GM12801 (cell line): ENCODE results near the gene ARHGAP31.

Experiments
- TF ChIP-seq, protein P1 (sequence below): IDR thresholded peaks from one replicate; pipeline ENCODE4 v1.5.1; 2011; ENCODE audit warnings: control low read depth; ENCODE audit not compliant: insufficient read length; ENCODE audit errors: extremely low read depth

ARHGAP31 gene

DNA sequence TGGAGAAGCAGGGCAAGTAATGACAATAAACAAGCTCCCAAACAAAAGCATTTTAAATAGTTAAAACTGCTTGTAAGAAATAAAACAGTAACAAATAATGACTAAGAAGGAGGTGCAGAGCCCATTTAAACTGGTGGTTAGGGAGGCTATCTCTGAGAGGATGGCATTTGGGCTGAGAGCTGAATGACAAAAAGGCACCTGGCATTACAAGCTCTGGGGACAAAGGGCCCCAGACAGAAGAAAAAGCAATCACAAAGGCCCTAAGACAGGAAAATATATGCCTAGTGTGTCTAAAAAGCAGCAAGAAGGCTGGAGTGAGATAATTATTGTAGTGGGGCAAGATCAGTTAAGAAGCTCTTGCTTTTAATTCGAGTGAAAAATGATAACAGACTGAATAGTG lies 159.6 kb downstream of the ARHGAP31 start:
- TF ChIP-seq, protein P1, sequence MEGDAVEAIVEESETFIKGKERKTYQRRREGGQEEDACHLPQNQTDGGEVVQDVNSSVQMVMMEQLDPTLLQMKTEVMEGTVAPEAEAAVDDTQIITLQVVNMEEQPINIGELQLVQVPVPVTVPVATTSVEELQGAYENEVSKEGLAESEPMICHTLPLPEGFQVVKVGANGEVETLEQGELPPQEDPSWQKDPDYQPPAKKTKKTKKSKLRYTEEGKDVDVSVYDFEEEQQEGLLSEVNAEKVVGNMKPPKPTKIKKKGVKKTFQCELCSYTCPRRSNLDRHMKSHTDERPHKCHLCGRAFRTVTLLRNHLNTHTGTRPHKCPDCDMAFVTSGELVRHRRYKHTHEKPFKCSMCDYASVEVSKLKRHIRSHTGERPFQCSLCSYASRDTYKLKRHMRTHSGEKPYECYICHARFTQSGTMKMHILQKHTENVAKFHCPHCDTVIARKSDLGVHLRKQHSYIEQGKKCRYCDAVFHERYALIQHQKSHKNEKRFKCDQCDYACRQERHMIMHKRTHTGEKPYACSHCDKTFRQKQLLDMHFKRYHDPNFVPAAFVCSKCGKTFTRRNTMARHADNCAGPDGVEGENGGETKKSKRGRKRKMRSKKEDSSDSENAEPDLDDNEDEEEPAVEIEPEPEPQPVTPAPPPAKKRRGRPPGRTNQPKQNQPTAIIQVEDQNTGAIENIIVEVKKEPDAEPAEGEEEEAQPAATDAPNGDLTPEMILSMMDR, result no peak

DNA sequence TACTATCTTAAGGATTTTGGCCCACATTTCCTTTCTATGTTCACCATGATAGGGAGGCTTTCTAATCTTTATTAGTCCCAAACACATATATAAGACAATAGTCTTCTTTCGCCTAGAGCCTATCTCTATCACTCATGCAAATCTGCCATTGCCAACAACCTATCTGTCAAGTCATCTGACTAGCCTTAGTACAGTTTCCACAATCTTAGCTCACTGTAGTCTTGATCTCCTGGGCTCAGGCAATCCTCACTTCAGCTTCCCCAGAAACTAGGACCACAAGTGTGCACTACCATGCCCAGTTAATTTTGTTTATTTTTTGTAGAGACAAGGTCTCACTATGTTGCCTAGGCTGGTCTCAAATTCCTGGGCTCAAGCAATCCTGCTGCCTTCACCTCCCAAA lies 162.3 kb downstream of the ARHGAP31 start:
- TF ChIP-seq, protein P1, result no peak

DNA sequence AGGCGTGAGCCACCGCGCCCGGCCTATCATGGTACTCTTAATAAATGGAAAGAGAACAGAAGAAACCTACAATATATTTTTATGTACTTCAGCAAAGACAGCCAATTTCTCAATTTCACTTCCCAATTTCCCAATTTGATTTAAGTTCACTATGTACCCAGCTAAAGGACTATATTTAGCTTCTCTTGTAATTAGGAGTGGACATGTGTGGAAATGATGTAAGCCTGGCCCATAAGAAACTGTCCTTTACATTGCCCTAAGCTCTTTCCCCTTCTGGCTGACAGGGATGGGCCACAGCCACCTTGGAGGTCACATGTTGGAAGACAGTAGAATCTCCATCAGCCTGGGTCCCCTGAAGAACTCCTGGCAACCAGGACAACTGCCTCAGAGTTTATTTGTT lies 163.1 kb downstream of the ARHGAP31 start:
- TF ChIP-seq, protein P1, result no peak

DNA sequence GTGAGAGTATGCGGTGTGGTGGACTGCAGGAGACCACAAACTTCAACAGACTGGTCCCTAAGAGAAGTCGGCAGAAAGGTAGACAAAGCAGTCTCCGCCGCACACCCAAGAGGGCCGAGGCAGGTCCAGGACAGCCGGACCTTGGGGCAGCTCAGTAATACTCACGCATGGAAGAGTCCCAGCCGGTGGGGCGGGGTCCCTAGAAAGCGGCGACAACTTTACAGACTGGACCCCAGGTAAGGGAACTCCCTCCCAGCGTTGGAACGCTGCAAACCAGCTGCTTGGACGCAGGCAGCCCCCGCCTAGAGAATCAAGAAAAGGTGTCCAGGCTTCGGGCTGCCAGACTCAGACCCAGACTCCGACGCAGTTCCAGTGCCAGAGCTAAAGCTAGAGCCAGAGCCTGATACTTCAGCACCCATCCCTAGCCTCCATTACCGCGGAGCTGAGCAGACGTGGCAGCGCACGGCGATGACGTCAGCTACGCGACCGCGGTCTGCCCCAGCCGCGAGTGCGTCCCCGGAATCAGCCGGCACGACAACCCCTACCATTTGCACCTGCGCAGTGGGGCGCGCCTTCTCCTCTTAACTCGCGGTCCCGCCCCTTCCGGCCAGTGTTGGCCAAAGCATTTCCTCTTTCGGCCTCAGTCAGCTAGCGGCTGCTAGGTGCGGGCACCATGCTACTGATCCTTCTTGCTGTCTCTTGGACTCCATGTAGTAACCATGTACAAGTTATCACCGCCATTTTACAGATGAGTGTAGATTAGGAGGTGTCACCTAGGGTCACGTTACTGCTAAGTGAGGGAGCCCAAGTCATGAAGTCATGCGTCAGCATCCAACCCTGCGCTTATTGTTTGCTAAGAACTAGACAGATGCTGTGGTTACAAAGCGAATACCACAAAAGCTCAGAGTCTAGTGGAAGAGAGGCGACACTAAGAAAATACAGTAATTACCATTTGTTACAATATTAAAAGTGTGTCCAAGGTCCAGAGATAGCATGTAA lies 169.3 kb downstream of the ARHGAP31 start, which contains the start of gene TMEM39A:
TMEM39A (minus strand) TSS at position 445 of the 999 bp plus-strand sequence. CDS start 1,541 bp downstream, outside the sequence.
- TF ChIP-seq, protein P1, result no peak

DNA sequence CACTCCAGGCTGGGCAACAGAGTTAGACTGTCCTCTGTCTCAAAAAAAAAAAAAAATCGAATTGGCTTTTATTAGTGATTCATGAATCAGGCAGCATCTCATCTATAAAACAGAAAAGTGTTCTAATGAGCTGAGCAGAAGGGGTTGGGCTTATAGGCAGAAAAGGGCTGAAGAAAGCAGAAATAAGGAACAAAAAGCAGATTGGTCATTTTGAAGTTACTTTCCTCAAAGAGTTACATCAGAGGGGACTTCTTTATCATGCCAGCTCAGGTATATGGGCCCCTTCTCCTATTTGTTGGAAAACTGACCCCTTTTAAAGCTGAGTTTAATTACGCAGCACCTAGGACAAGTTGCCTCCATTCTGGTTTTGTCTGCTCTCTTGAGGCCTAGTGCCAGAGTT lies 173.9 kb downstream of the ARHGAP31 start:
- TF ChIP-seq, protein P1, result no peak

DNA sequence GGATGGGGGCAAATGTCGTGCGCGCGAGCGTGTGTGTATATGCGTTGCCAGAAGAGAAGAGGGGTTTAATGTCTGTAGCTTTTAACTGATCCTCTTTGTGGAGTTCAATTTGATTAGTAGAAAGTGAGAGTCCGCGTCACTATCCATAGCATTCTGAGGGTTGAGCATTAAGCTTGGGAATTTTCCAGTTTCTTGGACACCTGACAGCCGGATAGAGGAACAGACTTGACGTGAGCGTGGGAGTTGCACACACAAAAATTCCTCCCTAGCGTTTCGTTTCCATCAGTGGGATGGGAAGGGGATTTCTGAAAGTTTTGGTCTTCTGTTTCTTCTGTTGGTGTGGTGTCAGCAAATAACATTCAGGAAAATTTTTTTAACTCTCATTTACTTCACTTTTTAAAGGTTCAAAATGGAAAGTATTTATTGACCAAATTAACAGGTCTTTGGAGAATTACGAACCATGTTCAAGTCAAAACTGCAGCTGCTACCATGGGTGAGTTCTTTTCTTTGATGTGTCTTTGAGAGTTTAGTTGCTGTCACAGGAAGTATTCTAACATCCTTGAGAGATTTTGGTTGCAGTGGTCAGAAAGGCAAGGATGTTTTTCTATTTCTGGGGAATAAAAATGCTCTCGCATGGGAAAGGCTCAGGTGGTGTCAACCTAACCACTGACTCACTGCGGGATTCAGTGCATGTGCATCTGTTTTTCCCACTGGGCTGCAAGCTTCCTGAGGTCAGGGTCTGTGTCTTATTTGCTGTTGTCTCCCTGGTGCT lies 175.4 kb downstream of the ARHGAP31 start:
- TF ChIP-seq, protein P1, result no peak
